K562 (cell line): ENCODE measurements around the gene UBE2D2.

Experiments
- ARID2 ChIP-seq: fragments of 450-650 bp; IDR thresholded peaks from 2 replicates; pipeline ENCODE4 v1.6.1; 2017; ENCODE audit warnings: antibody characterized with exemption, mild to moderate bottlenecking
- BHLHE40 ChIP-seq: IDR thresholded peaks from 2 replicates; pipeline ENCODE4 v1.6.1; 2011; ENCODE audit warnings: low read length, improper control_type of control experiment
- CTCF ChIP-seq, 3 experiments: IDR thresholded peaks in 2 of 3; conservative IDR thresholded peaks in 1 of 3; 2 replicates each; pipeline ENCODE4 v1.5.1; 2011 to 2012; ENCODE audit warnings: low read length in 3 of 3, mild to moderate bottlenecking in 3 of 3, control low read depth in 2 of 3, improper control_type of control experiment in 1 of 3, inconsistent platforms in 1 of 3, low read depth in 1 of 3, mixed read lengths in 1 of 3, moderate library complexity in 1 of 3; ENCODE audit not compliant: insufficient read depth in 2 of 3
- ETS1 ChIP-seq: conservative IDR thresholded peaks from 2 replicates; pipeline ENCODE4 v1.6.1; 2011; ENCODE audit warnings: low read depth, mild to moderate bottlenecking, low read length; ENCODE audit not compliant: control insufficient read depth
- FOXA1 ChIP-seq: fragments of 450-650 bp; IDR thresholded peaks from 2 replicates; pipeline ENCODE4 v1.6.1; 2016; ENCODE audit warnings: mild to moderate bottlenecking, borderline replicate concordance
- FOXK1 ChIP-seq: sonication (generic); formaldehyde crosslinking; IDR thresholded peaks from 2 replicates; pipeline ENCODE4 v1.8.0; 2022; ENCODE audit warnings: missing genetic modification reagents, mild to moderate bottlenecking, borderline replicate concordance
- FOXM1 ChIP-seq, 2 experiments: fragments of 450-650 bp in 1 of 2; sonication (generic) in 1 of 2; formaldehyde crosslinking in 1 of 2; IDR thresholded peaks; 2 replicates each; pipeline versions ENCODE4 v1.6.1 to v1.9.0; 2017 to 2022; ENCODE audit warnings: low read depth in 2 of 2, mild to moderate bottlenecking in 2 of 2, missing genetic modification reagents in 1 of 2, moderate library complexity in 1 of 2
- HNRNPH1 ChIP-seq: fragments of 200-400 bp; formaldehyde crosslinking; optimal IDR thresholded peaks from 2 replicates; pipeline ENCODE3; 2017; ENCODE audit warnings: low read depth, mild to moderate bottlenecking, low read length, moderate library complexity
- JUND ChIP-seq, 2 experiments: IDR thresholded peaks; 2 replicates in 1 of 2; 3 replicates in 1 of 2; pipeline ENCODE4 v1.6.1; 2011; ENCODE audit warnings: borderline replicate concordance in 2 of 2, low read depth in 2 of 2, low read length in 2 of 2, improper control_type of control experiment in 1 of 2, missing biosample characterization in 1 of 2, missing genetic modification characterization in 1 of 2, missing genetic modification reagents in 1 of 2
- POLR2A ChIP-seq: fragments of 450-650 bp; conservative IDR thresholded peaks from 2 replicates; pipeline ENCODE4 v1.6.1; 2016
- TAF7 ChIP-seq: fragments of 450-650 bp; IDR thresholded peaks from 2 replicates; pipeline ENCODE4 v1.6.1; 2016; ENCODE audit warnings: missing genetic modification characterization, missing compliant biosample characterization
- ZBTB12 ChIP-seq: fragments of 250-450 bp; sonication (Bioruptor Pico); IDR thresholded peaks from 2 replicates; pipeline ENCODE4 v1.4.0; 2020

GRCh38 chr5:139601429-139601828, 40.3 kb downstream of the UBE2D2 start:
- TF ChIP-seq CTCF (IDR thresholded peaks at IDR 0.05 in 2 of 3, conservative IDR thresholded peaks at IDR 0.05 in 1 of 3; ENCODE audit: insufficient read depth in 2 of 3, low read depth in 1 of 3, low read length in 3 of 3), result no peak
- TF ChIP-seq FOXA1, result no peak
- TF ChIP-seq ZBTB12, result no peak
- no peak for TF ChIP-seq ARID2
- no peak for TF ChIP-seq FOXM1 (IDR thresholded peaks at IDR 0.05; ENCODE audit: low read depth)
- no peak for TF ChIP-seq FOXM1 (CRISPR knock-in tag; IDR thresholded peaks at IDR 0.05; ENCODE audit: low read depth)
- no peak for TF ChIP-seq BHLHE40
- TF ChIP-seq POLR2A, result no peak
- no peak for TF ChIP-seq HNRNPH1
- TF ChIP-seq TAF7 (tag), result no peak
- TF ChIP-seq JUND (IDR thresholded peaks at IDR 0.05; ENCODE audit: borderline replicate concordance, low read depth, low read length), result no peak
- no peak for TF ChIP-seq JUND (tag; IDR thresholded peaks at IDR 0.05; ENCODE audit: borderline replicate concordance, low read depth, low read length)
- TF ChIP-seq FOXK1 (CRISPR knock-in tag), result no peak
- TF ChIP-seq ETS1, result no peak
